Measurements from ENCODE around the gene EPHB1. TPM values are rescaled to one million over a fixed set of nuclear protein-coding genes. Genes with fewer than 3 reads are reported as not detected.

The EPHB1 gene
- total RNA-seq, 1 experiment from 2014 or later: 0.73 TPM

DNA sequence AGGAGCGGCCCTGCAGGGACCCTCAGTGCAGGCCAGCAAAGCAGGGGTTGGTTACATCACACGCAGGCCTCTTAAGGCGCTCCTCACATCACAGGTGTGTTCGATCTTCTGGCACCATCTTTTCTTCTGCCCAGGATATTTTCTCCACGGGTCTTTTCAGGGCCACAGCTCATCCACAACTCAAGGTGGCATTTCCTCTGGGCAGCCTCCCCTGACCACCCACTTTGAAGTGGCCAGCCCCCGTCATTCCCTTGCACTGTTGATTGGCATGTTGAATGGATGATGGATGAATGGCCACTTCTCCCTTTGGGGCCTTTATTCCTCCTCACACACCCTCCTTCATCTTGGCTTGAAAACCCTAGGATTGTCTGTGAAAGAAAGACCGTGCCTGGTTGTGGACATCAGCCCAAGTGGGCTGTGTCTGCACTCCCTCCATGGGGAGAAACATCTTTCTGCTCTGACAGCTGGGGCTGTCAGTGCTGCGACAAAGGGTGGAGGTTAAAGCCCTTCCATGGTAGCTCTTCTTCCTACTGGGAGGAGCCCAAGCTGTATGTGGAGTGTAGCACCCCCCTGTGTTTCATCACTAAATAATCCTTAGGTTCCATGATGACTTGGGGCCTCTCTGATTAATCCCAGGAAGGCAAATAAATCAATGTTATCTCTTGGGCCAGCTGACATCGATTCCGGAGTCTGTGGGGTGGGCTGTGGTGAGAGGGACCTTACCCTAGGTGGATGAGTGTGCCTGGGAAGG, 102.5 kb downstream of the EPHB1 start:
- intact Hi-C loops (cut with micrococcal nuclease; ENCODE audit: unreplicated experiment): no loop called here
- H3K36me3 Mint-ChIP-seq (ENCODE audit: insufficient read depth, unreplicated experiment): no peaks in the 10 kb centered on the region
- no TSS peak for BruUV-seq (replicated peaks)
- H3K27ac Mint-ChIP-seq (ENCODE audit: unreplicated experiment): no peak overlapping the region
- H3K4me3 Mint-ChIP-seq (ENCODE audit: low read depth, unreplicated experiment): no peak overlapping the region
- no peaks in the 10 kb centered on the region for H3K4me1 Mint-ChIP-seq (ENCODE audit: low read depth, unreplicated experiment)
- no peaks in the 10 kb centered on the region for H3K9me3 Mint-ChIP-seq (ENCODE audit: low read depth, unreplicated experiment)
- TF ChIP-seq, protein P1, sequence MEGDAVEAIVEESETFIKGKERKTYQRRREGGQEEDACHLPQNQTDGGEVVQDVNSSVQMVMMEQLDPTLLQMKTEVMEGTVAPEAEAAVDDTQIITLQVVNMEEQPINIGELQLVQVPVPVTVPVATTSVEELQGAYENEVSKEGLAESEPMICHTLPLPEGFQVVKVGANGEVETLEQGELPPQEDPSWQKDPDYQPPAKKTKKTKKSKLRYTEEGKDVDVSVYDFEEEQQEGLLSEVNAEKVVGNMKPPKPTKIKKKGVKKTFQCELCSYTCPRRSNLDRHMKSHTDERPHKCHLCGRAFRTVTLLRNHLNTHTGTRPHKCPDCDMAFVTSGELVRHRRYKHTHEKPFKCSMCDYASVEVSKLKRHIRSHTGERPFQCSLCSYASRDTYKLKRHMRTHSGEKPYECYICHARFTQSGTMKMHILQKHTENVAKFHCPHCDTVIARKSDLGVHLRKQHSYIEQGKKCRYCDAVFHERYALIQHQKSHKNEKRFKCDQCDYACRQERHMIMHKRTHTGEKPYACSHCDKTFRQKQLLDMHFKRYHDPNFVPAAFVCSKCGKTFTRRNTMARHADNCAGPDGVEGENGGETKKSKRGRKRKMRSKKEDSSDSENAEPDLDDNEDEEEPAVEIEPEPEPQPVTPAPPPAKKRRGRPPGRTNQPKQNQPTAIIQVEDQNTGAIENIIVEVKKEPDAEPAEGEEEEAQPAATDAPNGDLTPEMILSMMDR (IDR thresholded peaks at IDR 0.05; ENCODE audit: unreplicated experiment): no peak
- H3K27me3 Mint-ChIP-seq (ENCODE audit: unreplicated experiment): peaks cover 71% of the 10 kb centered on the region
- no peak for DNase-seq
- CTCF ChIA-PET: no interaction called here

DNA sequence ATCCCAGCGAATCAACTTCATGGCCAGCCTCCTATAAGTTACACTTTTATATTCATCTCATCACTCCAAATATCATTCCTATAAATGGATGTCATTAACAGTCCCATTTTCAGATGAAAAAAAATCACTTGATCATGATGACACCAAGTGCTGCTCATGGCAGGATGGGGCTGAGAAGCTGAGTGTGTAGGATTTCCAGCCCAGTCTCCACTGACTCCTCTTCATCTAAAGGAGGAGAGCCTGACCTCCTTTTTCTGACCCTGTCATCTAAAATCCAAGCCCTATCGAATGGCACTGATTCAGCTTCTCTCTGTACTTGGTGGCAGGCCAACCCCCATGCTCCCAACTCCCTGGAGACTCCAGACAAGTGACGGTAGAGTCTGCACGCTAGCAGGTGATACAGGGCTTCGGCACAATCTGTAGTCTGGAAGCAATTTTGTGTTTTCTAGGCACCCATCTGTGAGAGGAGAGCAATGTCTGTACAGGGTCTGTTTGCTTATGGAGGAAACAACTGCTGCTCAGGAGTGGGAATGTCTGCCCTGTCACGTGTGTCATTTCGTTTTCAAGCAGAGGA, 103.2 kb downstream of the EPHB1 start:
- Mint-ChIP-seq H3K9me3 (ENCODE audit: low read depth, unreplicated experiment) (no peaks in the 10 kb centered on the region), H3K36me3 (ENCODE audit: insufficient read depth, unreplicated experiment) (no peaks in the 10 kb centered on the region), H3K27ac (ENCODE audit: unreplicated experiment) (no peak overlapping the region), H3K27me3 (ENCODE audit: unreplicated experiment) (peaks cover 65% of the 10 kb centered on the region), H3K4me1 (ENCODE audit: low read depth, unreplicated experiment) (no peaks in the 10 kb centered on the region), H3K4me3 (ENCODE audit: low read depth, unreplicated experiment) (no peak overlapping the region)
- CTCF ChIA-PET: no interaction called here
- BruUV-seq (replicated peaks): no TSS peak
- intact Hi-C loops (cut with micrococcal nuclease; ENCODE audit: unreplicated experiment): no loop called here
- no peak for DNase-seq
- TF ChIP-seq, protein P1 (IDR thresholded peaks at IDR 0.05; ENCODE audit: unreplicated experiment): no peak

DNA sequence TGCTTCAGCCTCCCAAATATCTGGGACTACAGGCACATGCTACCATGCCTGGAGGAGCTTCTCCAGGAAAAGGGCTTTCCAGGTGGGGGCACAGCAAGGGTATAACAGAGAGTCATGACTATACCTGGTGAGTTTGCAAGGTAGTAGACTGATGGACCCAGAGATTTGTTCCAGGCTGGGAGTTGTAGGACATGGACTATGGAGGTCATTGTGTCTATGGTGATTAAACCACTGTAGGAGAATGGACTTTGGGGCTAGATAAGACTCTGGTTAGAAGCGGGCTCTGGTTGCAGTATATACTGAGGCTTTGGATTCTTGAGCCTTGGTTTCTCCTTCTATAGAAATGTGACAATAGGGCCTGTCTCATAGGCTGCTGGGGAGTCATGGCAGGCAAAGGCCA, 104.7 kb downstream of the EPHB1 start:
- CTCF ChIA-PET: no interaction called here
- H3K27ac Mint-ChIP-seq (ENCODE audit: unreplicated experiment): no peak overlapping the region
- intact Hi-C loops (cut with micrococcal nuclease; ENCODE audit: unreplicated experiment): no loop called here
- H3K9me3 Mint-ChIP-seq (ENCODE audit: low read depth, unreplicated experiment): no peaks in the 10 kb centered on the region
- H3K27me3 Mint-ChIP-seq (ENCODE audit: unreplicated experiment): peaks cover 64% of the 10 kb centered on the region
- H3K4me3 Mint-ChIP-seq (ENCODE audit: low read depth, unreplicated experiment): no peak overlapping the region
- no TSS peak for BruUV-seq (replicated peaks)
- TF ChIP-seq, protein P1 (IDR thresholded peaks at IDR 0.05; ENCODE audit: unreplicated experiment): no peak
- no peaks in the 10 kb centered on the region for H3K36me3 Mint-ChIP-seq (ENCODE audit: insufficient read depth, unreplicated experiment)
- no peaks in the 10 kb centered on the region for H3K4me1 Mint-ChIP-seq (ENCODE audit: low read depth, unreplicated experiment)
- no peak for DNase-seq

DNA sequence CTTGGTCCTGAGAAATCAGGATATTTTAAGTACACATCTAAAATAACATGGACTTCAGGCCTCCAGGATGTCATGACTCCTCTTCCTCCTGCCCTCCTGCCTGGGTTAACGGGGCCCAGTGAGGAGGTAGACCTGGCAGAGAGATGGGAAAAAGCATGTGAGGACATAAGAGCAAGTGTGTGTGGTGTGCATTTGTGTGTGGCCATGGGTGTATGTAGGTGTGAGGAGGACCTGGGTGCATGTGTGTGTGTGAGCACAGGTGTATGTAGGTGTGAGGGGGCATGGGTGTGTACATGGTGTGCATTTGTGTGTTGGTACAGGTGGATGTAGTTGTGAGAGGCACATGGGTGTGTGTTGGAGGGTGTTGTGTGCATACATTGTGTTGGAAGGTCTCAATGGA, 105.4 kb downstream of the EPHB1 start:
- H3K27ac Mint-ChIP-seq (ENCODE audit: unreplicated experiment): no peak overlapping the region
- peaks cover 64% of the 10 kb centered on the region for H3K27me3 Mint-ChIP-seq (ENCODE audit: unreplicated experiment)
- BruUV-seq (replicated peaks): no TSS peak
- no peak for DNase-seq
- no peaks in the 10 kb centered on the region for H3K36me3 Mint-ChIP-seq (ENCODE audit: insufficient read depth, unreplicated experiment)
- TF ChIP-seq, protein P1 (IDR thresholded peaks at IDR 0.05; ENCODE audit: unreplicated experiment): no peak
- H3K9me3 Mint-ChIP-seq (ENCODE audit: low read depth, unreplicated experiment): no peaks in the 10 kb centered on the region
- CTCF ChIA-PET: no interaction called here
- H3K4me3 Mint-ChIP-seq (ENCODE audit: low read depth, unreplicated experiment): no peak overlapping the region
- no peaks in the 10 kb centered on the region for H3K4me1 Mint-ChIP-seq (ENCODE audit: low read depth, unreplicated experiment)
- intact Hi-C loops (cut with micrococcal nuclease; ENCODE audit: unreplicated experiment): no loop called here

Measured in Calu3 (cell line).